Common myeloid progenitor, CD34-positive (primary cell): ENCODE results near the gene HMCES.
"Not testable (repeated sequence)": the region's sequence is repeated elsewhere in the genome, so short reads cannot be mapped to it uniquely, and the experiment has no call there.

Experiments used
- CTCF ChIA-PET: fragments of 350-600 bp; sonication (Branson Sonifier 250); formaldehyde crosslinking; loops from one replicate; lab custom pipeline; 2021; ENCODE audit warnings: antibody characterized with exemption; lab: Charles Lee
- POLR2A ChIA-PET: fragments of 350-600 bp; sonication (Branson Sonifier 250); formaldehyde crosslinking; loops from one replicate; lab custom pipeline; 2021; ENCODE audit warnings: antibody characterized with exemption; lab: Charles Lee
- DNase-seq, 3 donors: peaks; one replicate each; pipeline versions ENCODE4 v3.0.0 to v3.0.0-alpha.2; 2013
- H3K27ac ChIP-seq, 2 experiments: 1 replicate in 1 of 2; 2 replicates in 1 of 2; pipeline ENCODE4 v1.7.0; 2013; ENCODE audit warnings: inconsistent platforms in 2 of 2, low read length in 2 of 2, mild to moderate bottlenecking in 2 of 2, low read depth in 1 of 2, moderate library complexity in 1 of 2; ENCODE audit not compliant: severe bottlenecking in 2 of 2, insufficient read depth in 1 of 2, poor library complexity in 1 of 2
- H3K27me3 ChIP-seq, 5 experiments: replicated peaks in 2 of 5; 1 replicate in 3 of 5; 2 replicates in 2 of 5; pipeline versions ENCODE4 v1.6.1 to v1.7.0; 2013; ENCODE audit warnings: low read length in 4 of 5, mild to moderate bottlenecking in 2 of 5, moderate library complexity in 2 of 5, inconsistent platforms in 1 of 5; ENCODE audit not compliant: insufficient read depth in 5 of 5, control insufficient read depth in 4 of 5
- H3K36me3 ChIP-seq, 4 experiments: 1 replicate in 2 of 4; 2 replicates in 2 of 4; pipeline versions ENCODE4 v1.6.1 to v1.7.0; 2013; ENCODE audit warnings: low read length in 3 of 4, control low read depth in 1 of 4, mild to moderate bottlenecking in 1 of 4; ENCODE audit not compliant: control insufficient read depth in 4 of 4, insufficient read depth in 4 of 4
- H3K4me1 ChIP-seq, 4 experiments: 1 replicate in 3 of 4; 2 replicates in 1 of 4; pipeline versions ENCODE4 v1.6.1 to v1.7.1; 2013; ENCODE audit warnings: low read length in 3 of 4, mild to moderate bottlenecking in 3 of 4, control low read depth in 1 of 4, inconsistent platforms in 1 of 4, moderate library complexity in 1 of 4; ENCODE audit not compliant: control insufficient read depth in 4 of 4, insufficient read depth in 4 of 4; ENCODE audit errors: control extremely low read depth in 1 of 4
- H3K4me3 ChIP-seq, 7 experiments: 1 replicate in 4 of 7; 2 replicates in 3 of 7; pipeline versions ENCODE4 v1.5.1 to v1.7.0; 2013; ENCODE audit warnings: mild to moderate bottlenecking in 7 of 7, low read length in 6 of 7, moderate library complexity in 6 of 7, inconsistent platforms in 2 of 7, low read depth in 2 of 7, control low read depth in 1 of 7; ENCODE audit not compliant: insufficient read depth in 4 of 7, control insufficient read depth in 1 of 7; ENCODE audit errors: extremely low read depth in 1 of 7
- H3K9me3 ChIP-seq, 5 experiments: 1 replicate in 4 of 5; 2 replicates in 1 of 5; pipeline versions ENCODE4 v1.6.1 to v1.7.1; 2013; ENCODE audit warnings: low read length in 4 of 5, mild to moderate bottlenecking in 2 of 5, inconsistent platforms in 1 of 5, low read depth in 1 of 5, moderate library complexity in 1 of 5; ENCODE audit not compliant: control insufficient read depth in 4 of 5, insufficient read depth in 2 of 5; ENCODE audit errors: control extremely low read depth in 1 of 5
- WGBS: methylation state at CpG from one replicate; pipeline ENCODE4 v1.1.5; 2013; ENCODE audit not compliant: insufficient coverage; 5-methylcytosine and 5-hydroxymethylcytosine counted together

The HMCES gene

DNA sequence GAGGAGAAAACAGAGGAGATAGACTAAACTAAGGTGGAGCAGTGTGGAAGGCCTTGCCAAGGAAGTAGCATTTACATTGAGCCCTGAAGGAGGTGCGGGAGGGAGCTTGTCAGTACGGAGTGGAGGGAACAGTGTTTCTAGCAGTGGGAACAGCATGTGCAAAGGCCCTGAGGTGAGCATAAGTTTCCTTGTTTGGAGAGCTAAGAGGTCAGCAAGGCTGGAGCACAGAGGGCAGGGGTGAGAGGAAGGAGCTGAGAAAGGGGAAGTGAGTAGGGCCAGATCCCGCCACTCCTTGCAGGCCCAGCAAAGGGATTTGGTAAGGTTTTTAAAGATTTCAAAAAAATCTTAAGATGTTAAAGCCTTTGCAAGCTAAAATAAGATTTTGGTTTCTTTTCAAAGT lies 70.1 kb downstream of the HMCES start:
- DNase-seq = no peak
- no peaks in the 10 kb centered on the region for H3K36me3 ChIP-seq
- H3K4me3 ChIP-seq = no peak overlapping the region
- H3K4me1 ChIP-seq = peaks cover 0 to 30% (median 25%) of the 10 kb centered on the region in 4 experiments
- POLR2A ChIA-PET = no interaction called here
- no peaks in the 10 kb centered on the region for H3K9me3 ChIP-seq
- CTCF ChIA-PET = interaction anchor here (1.6 kb wide), 1 partner anchor 13 kb away, joined by 5 read pairs; no protein-coding TSS in a partner anchor
- H3K27me3 ChIP-seq = no peaks in the 10 kb centered on the region
- H3K27ac ChIP-seq = no peak overlapping the region
- 92% methylated on average over 3 of the region's 3 CpGs for WGBS

DNA sequence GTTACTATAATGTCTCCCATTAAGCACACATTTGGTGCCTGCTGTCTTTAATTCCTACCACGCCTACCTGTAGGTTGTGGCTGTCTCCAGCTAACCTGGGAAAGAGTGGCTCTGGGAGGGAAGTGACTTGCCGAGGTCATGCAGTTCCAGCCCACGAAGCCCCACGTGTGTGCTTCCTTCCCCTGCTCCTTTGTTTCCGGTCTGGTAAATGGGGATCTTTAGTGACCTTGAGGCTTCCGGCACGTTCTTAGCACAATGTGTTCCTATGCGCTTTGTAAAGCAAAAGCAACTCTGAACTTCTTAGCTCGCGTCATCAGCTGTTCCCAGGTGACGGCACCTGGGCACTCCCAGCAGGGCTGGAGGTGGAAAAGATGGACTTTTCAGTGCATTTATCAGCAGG lies 70.5 kb downstream of the HMCES start:
- H3K4me1 ChIP-seq = peaks cover 0 to 27% (median 20%) of the 10 kb centered on the region in 4 experiments
- H3K36me3 ChIP-seq, H3K4me3 ChIP-seq, DNase-seq, H3K9me3 ChIP-seq, POLR2A ChIA-PET, H3K27me3 ChIP-seq, H3K27ac ChIP-seq: not testable (repeated sequence)
- 61% methylated on average over 6 of the region's 11 CpGs for WGBS
- CTCF ChIA-PET = interaction anchor here (1.6 kb wide), 1 partner anchor 13 kb away, joined by 5 read pairs; no protein-coding TSS in a partner anchor

- Histone ChIP-seq H3K4me1 (peaks cover 0 to 22% (median 16%) of the 10 kb centered on the region in 4 experiments), H3K9me3 (no peaks in the 10 kb centered on the region), H3K36me3 (no peaks in the 10 kb centered on the region), H3K27ac (no peak overlapping the region), H3K27me3 (no peaks in the 10 kb centered on the region), H3K4me3 (no peak overlapping the region)
- ChIA-PET POLR2A (no interaction called here), CTCF (interaction anchor here (0.6 to 2.0 kb wide), 3 partner anchors 14 to 33 kb away, joined by 4 to 10 read pairs (median 5); a partner anchor contains a TSS)
- WGBS = 100% methylated on average over 10 of the region's 10 CpGs
- no peak for DNase-seq
Measured at GRCh38 chr3:129349791-129350190, 71.1 kb downstream of the HMCES start.

- ChIA-PET POLR2A (no interaction called here), CTCF (no interaction called here)
- H3K4me1 ChIP-seq = peaks cover 0 to 14% (median 9%) of the 10 kb centered on the region in 4 experiments
- 92% methylated on average over 7 of the region's 8 CpGs for WGBS
- no peak overlapping the region for H3K27ac ChIP-seq
- no peak overlapping the region for H3K4me3 ChIP-seq
- H3K9me3 ChIP-seq = no peaks in the 10 kb centered on the region
- H3K27me3 ChIP-seq = no peaks in the 10 kb centered on the region
- no peaks in the 10 kb centered on the region for H3K36me3 ChIP-seq
- DNase-seq = no peak
Measured at GRCh38 chr3:129352045-129352444, 73.4 kb downstream of the HMCES start.

- Histone ChIP-seq H3K27ac (no peak overlapping the region), H3K36me3 (no peaks in the 10 kb centered on the region), H3K27me3 (no peaks in the 10 kb centered on the region), H3K4me1 (peaks cover 0 to 8% (median 3%) of the 10 kb centered on the region in 4 experiments), H3K9me3 (no peaks in the 10 kb centered on the region), H3K4me3 (no peak overlapping the region)
- ChIA-PET POLR2A (no interaction called here), CTCF (interaction anchor here (0.9 to 1.5 kb wide), 4 partner anchors 16 to 31 kb away, joined by 3 read pairs; no protein-coding TSS in a partner anchor)
- 69% methylated on average over 7 of the region's 14 CpGs for WGBS
- peak in 1 of 3 donors; percentile 33 for DNase-seq
Measured at GRCh38 chr3:129352650-129353588, 74.2 kb downstream of the HMCES start.

DNA sequence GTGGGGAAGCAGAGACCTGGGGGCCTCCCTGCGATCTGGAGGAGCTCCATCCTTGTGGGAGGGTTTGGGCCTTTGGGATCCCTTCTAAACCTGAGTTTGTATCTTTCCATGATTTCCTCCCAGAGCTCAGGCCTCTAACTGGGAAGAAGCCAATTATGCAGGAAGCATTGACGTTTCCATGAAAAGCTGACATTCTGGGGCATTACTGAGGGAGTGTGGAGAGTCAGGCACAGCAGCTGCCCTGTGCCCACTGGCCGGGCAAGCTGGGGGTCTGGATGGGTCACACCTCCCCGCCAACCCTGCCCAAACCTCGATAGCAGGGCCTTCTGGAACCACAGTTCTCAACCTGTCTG lies 74.9 kb downstream of the HMCES start:
- Histone ChIP-seq H3K36me3 (no peaks in the 10 kb centered on the region), H3K4me3 (no peak overlapping the region), H3K27ac (no peak overlapping the region), H3K27me3 (no peaks in the 10 kb centered on the region), H3K4me1 (peaks cover 0 to 8% (median 3%) of the 10 kb centered on the region in 4 experiments), H3K9me3 (no peaks in the 10 kb centered on the region)
- CTCF ChIA-PET = interaction anchor here (0.9 to 1.5 kb wide), 4 partner anchors 16 to 30 kb away, joined by 3 read pairs; no protein-coding TSS in a partner anchor
- no peak for DNase-seq
- WGBS = 93% methylated on average over 4 of the region's 5 CpGs
- POLR2A ChIA-PET = no interaction called here
